Transverse colon (tissue), 4 donors: ENCODE results near the gene RELN. TPM values are rescaled to one million over a fixed set of nuclear protein-coding genes. Genes with fewer than 3 reads are reported as not detected.

Experiments used
- DNase-seq: peaks from one replicate; pipeline ENCODE4 v3.0.0-alpha.2; 2019
- H3K27ac ChIP-seq, 4 donors: fragments of 200-600 bp; sonication (generic); 2 replicates each; pipeline ENCODE4 v1.5.1; 2016 to 2018; ENCODE audit warnings: inconsistent platforms in 4 of 4
- H3K27me3 ChIP-seq: fragments of 200-600 bp; sonication (generic); 2 replicates; pipeline ENCODE4 v1.5.1; 2017; ENCODE audit warnings: inconsistent platforms
- H3K36me3 ChIP-seq, 4 donors: fragments of 200-600 bp; sonication (generic); 2 replicates each; pipeline ENCODE4 v1.5.1; 2017 to 2019; ENCODE audit warnings: inconsistent platforms in 4 of 4
- H3K4me1 ChIP-seq, 4 donors: fragments of 200-600 bp; sonication (generic); 2 replicates each; pipeline ENCODE4 v1.5.1; 2017 to 2020; ENCODE audit warnings: inconsistent platforms in 4 of 4
- H3K4me3 ChIP-seq, 4 donors: fragments of 200-600 bp; sonication (generic); 1 replicate in 1 of 4; 2 replicates in 3 of 4; pipeline versions ENCODE4 v1.5.1 to v1.6.1; 2017 to 2019; ENCODE audit warnings: inconsistent platforms in 4 of 4
- H3K9me3 ChIP-seq, 2 donors: fragments of 200-600 bp; sonication (generic); 2 replicates each; pipeline ENCODE4 v1.5.1; 2017 to 2019; ENCODE audit warnings: inconsistent platforms in 2 of 2
- EP300 ChIP-seq: sonication (generic); formaldehyde crosslinking; IDR thresholded peaks from one replicate; pipeline ENCODE4 v1.6.1; 2017; ENCODE audit warnings: antibody characterized with exemption, low read depth
- POLR2A ChIP-seq: fragments of 450-650 bp; IDR thresholded peaks from one replicate; pipeline ENCODE4 v1.6.1; 2016; ENCODE audit warnings: antibody characterized with exemption, mild to moderate bottlenecking, moderate library complexity
- POLR2AphosphoS5 ChIP-seq, 3 donors: sonication (generic); formaldehyde crosslinking; IDR thresholded peaks; one replicate each; pipeline ENCODE4 v1.6.1; 2016; ENCODE audit warnings: antibody characterized with exemption in 3 of 3
- WGBS, 2 donors: methylation state at CpG; one replicate each; pipeline ENCODE4 v1.1.5; 2018; ENCODE audit warnings: low coverage in 1 of 2; 5-methylcytosine and 5-hydroxymethylcytosine counted together
- in situ Hi-C, 4 donors: fragments of 200-750 bp; cut with MboI; loops; one replicate each; pipeline versions ENCODE4 v1.15.0 to v1.15.1; 2017; ENCODE audit warnings: low sequenced_read_pairs in 3 of 4, low pct_ligation_motif_present in 1 of 4, low pct_unique_long_range_greater_than_20kb in 1 of 4
- intact Hi-C: fragments of 100-400 bp; cut with DNase I; formaldehyde crosslinking; loops from one replicate; pipeline ENCODE4 v1.15.1; 2023; ENCODE audit warnings: low total_unique reads
- total RNA-seq, 4 donors: library from RNA; depleted of rRNA; stranded (reverse); fragments of >200 nt; gene quantifications; one replicate each; pipeline ENCODE4 v1.1.0, GENCODE V29; 2016
- TF ChIP-seq, protein P1 (sequence below), 5 experiments: fragments of 200-600 bp in 3 of 5; fragments of 450-650 bp in 2 of 5; sonication (generic) in 3 of 5; IDR thresholded peaks; 1 replicate in 2 of 5; 2 replicates in 3 of 5; pipeline ENCODE4 v1.5.1; 2016 to 2017; ENCODE audit warnings: antibody characterized with exemption in 5 of 5, inconsistent platforms in 3 of 5, mild to moderate bottlenecking in 2 of 5, moderate library complexity in 1 of 5

The RELN gene
- total RNA-seq, 4 donors from 2014 or later: 1.00 to 2.7 (median 1.5) TPM; not detected in 1

- TF ChIP-seq POLR2AphosphoS5 (IDR thresholded peaks at IDR 0.05): no peak
- no peak for TF ChIP-seq EP300
- no peak for TF ChIP-seq POLR2A
- TF ChIP-seq, protein P1, sequence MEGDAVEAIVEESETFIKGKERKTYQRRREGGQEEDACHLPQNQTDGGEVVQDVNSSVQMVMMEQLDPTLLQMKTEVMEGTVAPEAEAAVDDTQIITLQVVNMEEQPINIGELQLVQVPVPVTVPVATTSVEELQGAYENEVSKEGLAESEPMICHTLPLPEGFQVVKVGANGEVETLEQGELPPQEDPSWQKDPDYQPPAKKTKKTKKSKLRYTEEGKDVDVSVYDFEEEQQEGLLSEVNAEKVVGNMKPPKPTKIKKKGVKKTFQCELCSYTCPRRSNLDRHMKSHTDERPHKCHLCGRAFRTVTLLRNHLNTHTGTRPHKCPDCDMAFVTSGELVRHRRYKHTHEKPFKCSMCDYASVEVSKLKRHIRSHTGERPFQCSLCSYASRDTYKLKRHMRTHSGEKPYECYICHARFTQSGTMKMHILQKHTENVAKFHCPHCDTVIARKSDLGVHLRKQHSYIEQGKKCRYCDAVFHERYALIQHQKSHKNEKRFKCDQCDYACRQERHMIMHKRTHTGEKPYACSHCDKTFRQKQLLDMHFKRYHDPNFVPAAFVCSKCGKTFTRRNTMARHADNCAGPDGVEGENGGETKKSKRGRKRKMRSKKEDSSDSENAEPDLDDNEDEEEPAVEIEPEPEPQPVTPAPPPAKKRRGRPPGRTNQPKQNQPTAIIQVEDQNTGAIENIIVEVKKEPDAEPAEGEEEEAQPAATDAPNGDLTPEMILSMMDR (IDR thresholded peaks at IDR 0.05): no peak
- Histone ChIP-seq H3K4me1 (no peaks in the 10 kb centered on the region), H3K4me3 (no peak overlapping the region), H3K36me3 (no peaks in the 10 kb centered on the region), H3K27me3 (no peaks in the 10 kb centered on the region), H3K9me3 (no peaks in the 10 kb centered on the region), H3K27ac (no peak overlapping the region)
- intact Hi-C loops: no loop called here
- WGBS, 2 donors: 73 to 87% methylated on average over 8 of the region's 8 CpGs
- in situ Hi-C loops: no loop called here
- no peak for DNase-seq
Observed at GRCh38 chr7:103727982-103728610, 261.4 kb downstream of the RELN start.

- H3K36me3 ChIP-seq: no peaks in the 10 kb centered on the region
- H3K27me3 ChIP-seq: no peaks in the 10 kb centered on the region
- in situ Hi-C loops: no loop called here
- intact Hi-C loops: no loop called here
- H3K4me1 ChIP-seq: no peaks in the 10 kb centered on the region
- no peak overlapping the region for H3K27ac ChIP-seq
- TF ChIP-seq POLR2A: no peak
- no peak overlapping the region for H3K4me3 ChIP-seq
- 81 to 100% methylated on average over 1 to 2 of the region's 2 CpGs for WGBS, 2 donors
- H3K9me3 ChIP-seq: no peaks in the 10 kb centered on the region
- no peak for DNase-seq
Observed at GRCh38 chr7:103719070-103719469, 270.4 kb downstream of the RELN start.

GRCh38 chr7:103718482-103719061 lies 270.9 kb downstream of the RELN start:
- Histone ChIP-seq H3K27me3 (no peaks in the 10 kb centered on the region), H3K36me3 (no peaks in the 10 kb centered on the region), H3K27ac (no peak overlapping the region), H3K4me1 (no peaks in the 10 kb centered on the region), H3K4me3 (no peak overlapping the region), H3K9me3 (no peaks in the 10 kb centered on the region)
- TF ChIP-seq POLR2AphosphoS5 (IDR thresholded peaks at IDR 0.05) (no peak), EP300 (no peak), POLR2A (no peak)
- TF ChIP-seq, protein P1 (IDR thresholded peaks at IDR 0.05): no peak
- intact Hi-C loops (no loop called here), in situ Hi-C loops (no loop called here)
- no peak for DNase-seq

GRCh38 chr7:103717574-103717973 lies 271.9 kb downstream of the RELN start:
- H3K27ac ChIP-seq: no peak overlapping the region

More at GRCh38 chr7:103717574-103717973, 271.9 kb downstream of the RELN start:
- Histone ChIP-seq H3K36me3 (no peaks in the 10 kb centered on the region), H3K27me3 (no peaks in the 10 kb centered on the region), H3K4me1 (no peaks in the 10 kb centered on the region), H3K4me3 (no peak overlapping the region), H3K9me3 (no peaks in the 10 kb centered on the region)
- in situ Hi-C loops: no loop called here
- intact Hi-C loops: no loop called here
- WGBS, 2 donors: 71% methylated on average over 3 of the region's 3 CpGs
- TF ChIP-seq, protein P1 (IDR thresholded peaks at IDR 0.05): no peak
- TF ChIP-seq POLR2AphosphoS5 (IDR thresholded peaks at IDR 0.05) (no peak), POLR2A (no peak), EP300 (no peak)
- DNase-seq: no peak
